Chondrocyte (in vitro differentiated cells): ENCODE data around the gene LRRC53. TPM values are rescaled to one million over a fixed set of nuclear protein-coding genes. Genes with fewer than 3 reads are reported as not detected.

Experiments
- DNase-seq: peaks from one replicate; pipeline ENCODE4 v3.0.0; 2021; ENCODE audit warnings: mixed read lengths, low spot score
- H3K27ac Mint-ChIP-seq: one replicate; pipeline ENCODE4 v1.8.0; 2021; ENCODE audit warnings: mild to moderate bottlenecking, moderate library complexity, mixed read lengths; ENCODE audit not compliant: unreplicated experiment
- H3K27me3 Mint-ChIP-seq: 2 replicates; pipeline ENCODE4 v1.8.0; 2021; ENCODE audit warnings: low read depth, mixed read lengths
- H3K36me3 Mint-ChIP-seq: 2 replicates; pipeline ENCODE4 v1.8.0; 2021; ENCODE audit warnings: low read depth, mixed read lengths
- H3K4me1 Mint-ChIP-seq: 2 replicates; pipeline ENCODE4 v1.8.0; 2021; ENCODE audit warnings: low read depth, mild to moderate bottlenecking, mixed read lengths
- H3K4me3 Mint-ChIP-seq: one replicate; pipeline ENCODE4 v1.8.0; 2021; ENCODE audit warnings: mild to moderate bottlenecking, moderate library complexity, mixed read lengths; ENCODE audit not compliant: unreplicated experiment
- H3K9me3 Mint-ChIP-seq: 2 replicates; pipeline ENCODE4 v1.8.0; 2021; ENCODE audit warnings: low read depth, mixed read lengths
- CTCF ChIP-seq: fragments of 200-600 bp; sonication (generic); IDR thresholded peaks from 2 replicates; pipeline ENCODE4 v1.5.0; 2021; ENCODE audit warnings: antibody characterized with exemption, mild to moderate bottlenecking, moderate library complexity
- long read RNA-seq: library from polyadenylated mRNA; stranded (forward); transcript quantifications from one replicate; pipeline ENCODE4 v2.0.0, GENCODE V29; 2021
- total RNA-seq: library from RNA; stranded (reverse); gene quantifications from 3 replicates; pipeline ENCODE4 v1.2.1, GENCODE V29; 2021

The LRRC53 gene
- not detected in 3 replicates for total RNA-seq
- long read RNA-seq, result 0 reads

GRCh38 chr1:74512170-74512915, at the start of gene LRRC53:
TSS of gene LRRC53 (minus strand) at chr1:74512611. CDS start at chr1:74483349, 29,262 bp downstream.
- Mint-ChIP-seq H3K4me1 (no peaks in the 10 kb centered on the region), H3K27ac (no peak within 1 kb of the TSS), H3K36me3 (no peaks in the 10 kb centered on the region), H3K9me3 (no peaks in the 10 kb centered on the region), H3K4me3 (no peak within 1 kb of the TSS), H3K27me3 (peaks cover 13% of the 10 kb centered on the region)
- no peak for DNase-seq
- TF ChIP-seq CTCF, result no peak

- no peak for TF ChIP-seq CTCF
- H3K27me3 Mint-ChIP-seq, result peaks cover 7% of the 10 kb centered on the region
- no peaks in the 10 kb centered on the region for H3K36me3 Mint-ChIP-seq
- no peaks in the 10 kb centered on the region for H3K9me3 Mint-ChIP-seq
- no peak overlapping the region for H3K27ac Mint-ChIP-seq
- no peak for DNase-seq
- no peaks in the 10 kb centered on the region for H3K4me1 Mint-ChIP-seq
- no peak overlapping the region for H3K4me3 Mint-ChIP-seq
Observed at GRCh38 chr1:74549932-74550331, 37.5 kb upstream of the LRRC53 start.

GRCh38 chr1:74548961-74549750, 36.7 kb upstream of the LRRC53 start:
- no peaks in the 10 kb centered on the region for H3K9me3 Mint-ChIP-seq
- no peaks in the 10 kb centered on the region for H3K4me1 Mint-ChIP-seq
- no peak for DNase-seq
- no peak overlapping the region for H3K4me3 Mint-ChIP-seq
- peaks cover 6% of the 10 kb centered on the region for H3K27me3 Mint-ChIP-seq
- no peak overlapping the region for H3K27ac Mint-ChIP-seq
- TF ChIP-seq CTCF, result no peak
- H3K36me3 Mint-ChIP-seq, result no peaks in the 10 kb centered on the region

GRCh38 chr1:74545821-74546220, 33.4 kb upstream of the LRRC53 start:
- Mint-ChIP-seq H3K4me1 (no peaks in the 10 kb centered on the region), H3K27ac (no peak overlapping the region), H3K36me3 (no peaks in the 10 kb centered on the region), H3K27me3 (peaks cover 6% of the 10 kb centered on the region), H3K9me3 (no peaks in the 10 kb centered on the region), H3K4me3 (no peak overlapping the region)
- no peak for TF ChIP-seq CTCF
- DNase-seq, result no peak

GRCh38 chr1:74534241-74534640, 21.8 kb upstream of the LRRC53 start:
- Mint-ChIP-seq H3K4me1 (peaks cover 2% of the 10 kb centered on the region), H3K36me3 (no peaks in the 10 kb centered on the region), H3K27ac (no peak overlapping the region), H3K4me3 (no peak overlapping the region), H3K9me3 (no peaks in the 10 kb centered on the region), H3K27me3 (peaks cover 3% of the 10 kb centered on the region)
- no peak for TF ChIP-seq CTCF
- no peak for DNase-seq
